H1 (cell line): Measurements from ENCODE around the gene DPF3. TPM values are rescaled to one million over a fixed set of nuclear protein-coding genes. Genes with fewer than 3 reads are reported as not detected.

Experiments
- CREB1 ChIP-seq: IDR thresholded peaks from 2 replicates; pipeline ENCODE4 v1.6.1; 2012; ENCODE audit warnings: inconsistent platforms
- SUZ12 ChIP-seq: fragments of 200-600 bp; sonication (generic); IDR thresholded peaks from 2 replicates; pipeline ENCODE4 v1.6.1; 2012; ENCODE audit warnings: mild to moderate bottlenecking, inconsistent platforms, low read length, moderate library complexity, mixed read lengths
- polyA plus RNA-seq, 7 experiments: library from polyadenylated mRNA; depleted of rRNA in 3 of 7; stranded (reverse) in 5 of 7; unstranded in 2 of 7; fragments of >200 nt in 5 of 7; fragments of 200-250 nt in 2 of 7; gene quantifications; 1 replicate in 5 of 7; 2 replicates in 1 of 7; 4 replicates in 1 of 7; pipeline versions ENCODE4 v1.2.1 to v1.2.3, GENCODE V29; 2011 to 2013; ENCODE audit warnings: missing spikeins in 2 of 7, mixed read lengths in 2 of 7
- total RNA-seq: library from RNA; stranded (reverse); fragmentation: NEBNext Ultra II Directional; extraction: Animal tissue kit (Norgen Biotek cat#: 25700); gene quantifications from 2 replicates; pipeline ENCODE4 v1.2.1, GENCODE V29; 2021
- TF ChIP-seq, protein P1 (sequence below): fragments of 300-600 bp; sonication (generic); IDR thresholded peaks from 2 replicates; pipeline ENCODE4 v1.7.1; 2012; ENCODE audit warnings: low read length, moderate library complexity, mild to moderate bottlenecking, inconsistent platforms; ENCODE audit not compliant: insufficient replicate concordance

The DPF3 gene
- total and polyA plus RNA-seq, 2 of the 8 experiments (the other 6 are each of a cell fraction or from before 2014, with no cell fraction given) = 0.19 TPM; not detected in 1

GRCh38 chr14:72939630-72940029 lies 45.7 kb upstream of the DPF3 start (continued):
- TF ChIP-seq, protein P1, sequence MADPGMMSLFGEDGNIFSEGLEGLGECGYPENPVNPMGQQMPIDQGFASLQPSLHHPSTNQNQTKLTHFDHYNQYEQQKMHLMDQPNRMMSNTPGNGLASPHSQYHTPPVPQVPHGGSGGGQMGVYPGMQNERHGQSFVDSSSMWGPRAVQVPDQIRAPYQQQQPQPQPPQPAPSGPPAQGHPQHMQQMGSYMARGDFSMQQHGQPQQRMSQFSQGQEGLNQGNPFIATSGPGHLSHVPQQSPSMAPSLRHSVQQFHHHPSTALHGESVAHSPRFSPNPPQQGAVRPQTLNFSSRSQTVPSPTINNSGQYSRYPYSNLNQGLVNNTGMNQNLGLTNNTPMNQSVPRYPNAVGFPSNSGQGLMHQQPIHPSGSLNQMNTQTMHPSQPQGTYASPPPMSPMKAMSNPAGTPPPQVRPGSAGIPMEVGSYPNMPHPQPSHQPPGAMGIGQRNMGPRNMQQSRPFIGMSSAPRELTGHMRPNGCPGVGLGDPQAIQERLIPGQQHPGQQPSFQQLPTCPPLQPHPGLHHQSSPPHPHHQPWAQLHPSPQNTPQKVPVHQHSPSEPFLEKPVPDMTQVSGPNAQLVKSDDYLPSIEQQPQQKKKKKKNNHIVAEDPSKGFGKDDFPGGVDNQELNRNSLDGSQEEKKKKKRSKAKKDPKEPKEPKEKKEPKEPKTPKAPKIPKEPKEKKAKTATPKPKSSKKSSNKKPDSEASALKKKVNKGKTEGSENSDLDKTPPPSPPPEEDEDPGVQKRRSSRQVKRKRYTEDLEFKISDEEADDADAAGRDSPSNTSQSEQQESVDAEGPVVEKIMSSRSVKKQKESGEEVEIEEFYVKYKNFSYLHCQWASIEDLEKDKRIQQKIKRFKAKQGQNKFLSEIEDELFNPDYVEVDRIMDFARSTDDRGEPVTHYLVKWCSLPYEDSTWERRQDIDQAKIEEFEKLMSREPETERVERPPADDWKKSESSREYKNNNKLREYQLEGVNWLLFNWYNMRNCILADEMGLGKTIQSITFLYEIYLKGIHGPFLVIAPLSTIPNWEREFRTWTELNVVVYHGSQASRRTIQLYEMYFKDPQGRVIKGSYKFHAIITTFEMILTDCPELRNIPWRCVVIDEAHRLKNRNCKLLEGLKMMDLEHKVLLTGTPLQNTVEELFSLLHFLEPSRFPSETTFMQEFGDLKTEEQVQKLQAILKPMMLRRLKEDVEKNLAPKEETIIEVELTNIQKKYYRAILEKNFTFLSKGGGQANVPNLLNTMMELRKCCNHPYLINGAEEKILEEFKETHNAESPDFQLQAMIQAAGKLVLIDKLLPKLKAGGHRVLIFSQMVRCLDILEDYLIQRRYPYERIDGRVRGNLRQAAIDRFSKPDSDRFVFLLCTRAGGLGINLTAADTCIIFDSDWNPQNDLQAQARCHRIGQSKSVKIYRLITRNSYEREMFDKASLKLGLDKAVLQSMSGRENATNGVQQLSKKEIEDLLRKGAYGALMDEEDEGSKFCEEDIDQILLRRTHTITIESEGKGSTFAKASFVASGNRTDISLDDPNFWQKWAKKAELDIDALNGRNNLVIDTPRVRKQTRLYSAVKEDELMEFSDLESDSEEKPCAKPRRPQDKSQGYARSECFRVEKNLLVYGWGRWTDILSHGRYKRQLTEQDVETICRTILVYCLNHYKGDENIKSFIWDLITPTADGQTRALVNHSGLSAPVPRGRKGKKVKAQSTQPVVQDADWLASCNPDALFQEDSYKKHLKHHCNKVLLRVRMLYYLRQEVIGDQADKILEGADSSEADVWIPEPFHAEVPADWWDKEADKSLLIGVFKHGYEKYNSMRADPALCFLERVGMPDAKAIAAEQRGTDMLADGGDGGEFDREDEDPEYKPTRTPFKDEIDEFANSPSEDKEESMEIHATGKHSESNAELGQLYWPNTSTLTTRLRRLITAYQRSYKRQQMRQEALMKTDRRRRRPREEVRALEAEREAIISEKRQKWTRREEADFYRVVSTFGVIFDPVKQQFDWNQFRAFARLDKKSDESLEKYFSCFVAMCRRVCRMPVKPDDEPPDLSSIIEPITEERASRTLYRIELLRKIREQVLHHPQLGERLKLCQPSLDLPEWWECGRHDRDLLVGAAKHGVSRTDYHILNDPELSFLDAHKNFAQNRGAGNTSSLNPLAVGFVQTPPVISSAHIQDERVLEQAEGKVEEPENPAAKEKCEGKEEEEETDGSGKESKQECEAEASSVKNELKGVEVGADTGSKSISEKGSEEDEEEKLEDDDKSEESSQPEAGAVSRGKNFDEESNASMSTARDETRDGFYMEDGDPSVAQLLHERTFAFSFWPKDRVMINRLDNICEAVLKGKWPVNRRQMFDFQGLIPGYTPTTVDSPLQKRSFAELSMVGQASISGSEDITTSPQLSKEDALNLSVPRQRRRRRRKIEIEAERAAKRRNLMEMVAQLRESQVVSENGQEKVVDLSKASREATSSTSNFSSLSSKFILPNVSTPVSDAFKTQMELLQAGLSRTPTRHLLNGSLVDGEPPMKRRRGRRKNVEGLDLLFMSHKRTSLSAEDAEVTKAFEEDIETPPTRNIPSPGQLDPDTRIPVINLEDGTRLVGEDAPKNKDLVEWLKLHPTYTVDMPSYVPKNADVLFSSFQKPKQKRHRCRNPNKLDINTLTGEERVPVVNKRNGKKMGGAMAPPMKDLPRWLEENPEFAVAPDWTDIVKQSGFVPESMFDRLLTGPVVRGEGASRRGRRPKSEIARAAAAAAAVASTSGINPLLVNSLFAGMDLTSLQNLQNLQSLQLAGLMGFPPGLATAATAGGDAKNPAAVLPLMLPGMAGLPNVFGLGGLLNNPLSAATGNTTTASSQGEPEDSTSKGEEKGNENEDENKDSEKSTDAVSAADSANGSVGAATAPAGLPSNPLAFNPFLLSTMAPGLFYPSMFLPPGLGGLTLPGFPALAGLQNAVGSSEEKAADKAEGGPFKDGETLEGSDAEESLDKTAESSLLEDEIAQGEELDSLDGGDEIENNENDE = no peak
- no peak for TF ChIP-seq SUZ12
- no peak for TF ChIP-seq CREB1
